Adrenal gland (tissue), 12 donors: Measurements from ENCODE around the gene RGS14. TPM values are rescaled to one million over a fixed set of nuclear protein-coding genes. Genes with fewer than 3 reads are reported as not detected.

ENCODE experiments used
- DNase-seq, 7 donors: peaks; one replicate each; pipeline ENCODE4 v3.0.0-alpha.2; 2019 to 2020
- H3K27ac ChIP-seq, 5 donors: fragments of 200-600 bp; sonication (generic) in 4 of 5; 1 replicate in 3 of 5; 2 replicates in 2 of 5; pipeline versions ENCODE4 v1.5.1 to v1.8.0; 2016 to 2020; ENCODE audit warnings: mild to moderate bottlenecking in 1 of 5
- H3K27me3 ChIP-seq: fragments of 200-600 bp; 2 replicates; pipeline ENCODE4 v1.8.0; 2021
- H3K36me3 ChIP-seq, 2 donors: fragments of 200-600 bp; replicated peaks in 1 of 2; 1 replicate in 1 of 2; 2 replicates in 1 of 2; pipeline versions ENCODE4 v1.5.1 to v1.8.0; 2018 to 2022
- H3K4me1 ChIP-seq, 2 donors: fragments of 200-600 bp; replicated peaks in 1 of 2; 1 replicate in 1 of 2; 2 replicates in 1 of 2; pipeline versions ENCODE4 v1.5.1 to v1.8.0; 2018 to 2021
- H3K4me3 ChIP-seq, 4 donors: fragments of 200-600 bp; sonication (generic) in 3 of 4; one replicate each; pipeline ENCODE4 v1.5.1; 2016 to 2018
- H3K9me3 ChIP-seq, 3 donors: fragments of 200-600 bp; sonication (generic) in 1 of 3; replicated peaks in 1 of 3; 1 replicate in 2 of 3; 2 replicates in 1 of 3; pipeline versions ENCODE4 v1.5.1 to v1.8.0; 2016 to 2021
- POLR2A ChIP-seq, 2 donors: fragments of 450-650 bp; IDR thresholded peaks; one replicate each; pipeline ENCODE4 v1.6.1; 2017; ENCODE audit warnings: antibody characterized with exemption in 2 of 2, mild to moderate bottlenecking in 2 of 2, moderate library complexity in 1 of 2
- WGBS, 4 donors: extraction: QIAGEN DNeasy Blood & Tissue Kit in 2 of 4; methylation state at CpG; one replicate each; pipeline versions ENCODE4 v1.1.5 to v1.1.7; 2013 to 2017; 5-methylcytosine and 5-hydroxymethylcytosine counted together
- intact Hi-C, 2 donors: fragments of 100-400 bp; cut with DNase I; formaldehyde crosslinking; loops; one replicate each; pipeline versions ENCODE4 v1.14.1 to v1.15.0; 2022 to 2023
- polyA plus RNA-seq, 3 donors: library from polyadenylated mRNA; stranded (reverse); fragments of 200-250 nt in 2 of 3; fragments of 350-450 nt in 1 of 3; fragmentation: Illumina TruSeq in 1 of 3; extraction: RNeasy Lipid Tissue Mini Kit (QIAGEN cat#74804) in 1 of 3; gene quantifications; one replicate each; pipeline ENCODE4 v1.2.3, GENCODE V29; 2013 to 2014
- total RNA-seq, 9 donors: library from RNA; depleted of rRNA in 4 of 9; stranded (reverse); fragments of >200 nt in 4 of 9; fragments of 120-200 nt in 1 of 9; fragmentation: NEBNext Ultra II Directional in 1 of 9; extraction: Animal tissue kit (Norgen Biotek cat#: 25700) in 1 of 9; gene quantifications; one replicate each; pipeline versions ENCODE4 v1.1.0 to v1.2.4, GENCODE V29; 2013 to 2023
- TF ChIP-seq, protein P1 (sequence below), 6 experiments: fragments of 450-650 bp in 4 of 6; fragments of 200-600 bp in 2 of 6; sonication (generic) in 1 of 6; IDR thresholded peaks; 1 replicate in 5 of 6; 2 replicates in 1 of 6; pipeline versions ENCODE4 v1.5.1 to v1.8.0; 2016 to 2021; ENCODE audit warnings: antibody characterized with exemption in 6 of 6, mild to moderate bottlenecking in 2 of 6, moderate library complexity in 1 of 6
- donor health status: healthy with polysubstance abuse.
- donor health status: Bipolar disorder and iron deficiency.
- donor health status: DM: yes; HTN: yes; CAD: no.
- donor health status: DM: no; HTN: no; CAD: no.
- donor health status: DM: no; HTN: no; CAD: no.
- donor health status: DM: yes; HTN: yes; CAD: no.

RGS14 gene
- total and polyA plus RNA-seq, 12 donors = 2.3 to 36.3 (median 15.5) TPM

DNA sequence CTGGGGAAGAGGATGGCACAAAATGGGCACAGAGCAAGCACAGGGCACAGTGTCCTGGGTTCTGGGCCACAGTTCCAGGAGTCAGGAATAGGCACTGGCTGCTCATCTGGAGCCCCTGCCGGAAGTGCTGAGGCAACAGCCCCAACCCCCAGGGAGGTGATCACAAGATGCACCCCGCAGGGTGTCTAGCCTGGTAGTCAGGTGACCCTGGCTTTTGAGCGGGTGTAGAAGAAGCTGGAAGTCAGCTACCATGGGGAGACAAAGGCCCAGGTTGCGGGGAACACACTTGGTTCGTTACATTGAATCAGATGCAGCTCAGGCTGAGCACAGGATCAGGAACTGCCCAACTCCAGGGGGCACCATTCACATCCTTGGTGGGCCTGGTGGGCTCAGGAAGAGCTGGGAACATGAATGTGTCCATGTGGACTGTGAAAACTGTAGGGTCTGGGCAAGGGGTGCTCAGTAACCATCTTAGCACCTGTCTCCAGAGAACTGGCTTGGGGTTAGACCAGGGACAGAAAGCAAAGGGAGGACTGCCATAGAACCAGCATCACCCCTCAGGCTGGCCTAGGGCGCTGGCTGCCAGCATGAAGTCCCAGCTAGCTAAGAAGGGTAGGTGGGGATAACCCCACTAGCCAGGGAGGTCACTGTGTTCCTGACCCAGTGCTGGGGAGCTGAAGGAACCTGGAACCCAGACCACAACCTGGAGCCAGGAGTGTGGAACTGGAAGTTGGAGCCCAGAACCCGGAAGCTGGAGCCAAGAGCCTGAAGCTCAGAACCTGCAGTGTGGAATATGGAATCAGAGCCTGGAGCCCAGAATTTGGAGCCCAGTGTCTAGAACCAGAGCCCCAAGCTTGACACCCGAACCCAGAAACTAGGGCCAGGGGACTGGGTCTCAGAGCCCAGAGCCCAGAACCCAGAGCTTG, 20.4 kb downstream of the RGS14 start:
- Histone ChIP-seq H3K4me3 (no peak overlapping the region), H3K36me3 (no peaks in the 10 kb centered on the region), H3K27me3 (peaks cover 4% of the 10 kb centered on the region), H3K4me1 (no peaks in the 10 kb centered on the region), H3K9me3 (no peaks in the 10 kb centered on the region), H3K27ac (no peak overlapping the region)
- intact Hi-C loops = no loop called here
- 78 to 90% (median 85%) methylated on average over 6 to 8 of the region's 8 CpGs for WGBS, 4 donors
- TF ChIP-seq POLR2A (IDR thresholded peaks at IDR 0.05) = no peak
- TF ChIP-seq, protein P1, sequence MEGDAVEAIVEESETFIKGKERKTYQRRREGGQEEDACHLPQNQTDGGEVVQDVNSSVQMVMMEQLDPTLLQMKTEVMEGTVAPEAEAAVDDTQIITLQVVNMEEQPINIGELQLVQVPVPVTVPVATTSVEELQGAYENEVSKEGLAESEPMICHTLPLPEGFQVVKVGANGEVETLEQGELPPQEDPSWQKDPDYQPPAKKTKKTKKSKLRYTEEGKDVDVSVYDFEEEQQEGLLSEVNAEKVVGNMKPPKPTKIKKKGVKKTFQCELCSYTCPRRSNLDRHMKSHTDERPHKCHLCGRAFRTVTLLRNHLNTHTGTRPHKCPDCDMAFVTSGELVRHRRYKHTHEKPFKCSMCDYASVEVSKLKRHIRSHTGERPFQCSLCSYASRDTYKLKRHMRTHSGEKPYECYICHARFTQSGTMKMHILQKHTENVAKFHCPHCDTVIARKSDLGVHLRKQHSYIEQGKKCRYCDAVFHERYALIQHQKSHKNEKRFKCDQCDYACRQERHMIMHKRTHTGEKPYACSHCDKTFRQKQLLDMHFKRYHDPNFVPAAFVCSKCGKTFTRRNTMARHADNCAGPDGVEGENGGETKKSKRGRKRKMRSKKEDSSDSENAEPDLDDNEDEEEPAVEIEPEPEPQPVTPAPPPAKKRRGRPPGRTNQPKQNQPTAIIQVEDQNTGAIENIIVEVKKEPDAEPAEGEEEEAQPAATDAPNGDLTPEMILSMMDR (IDR thresholded peaks at IDR 0.05) = no peak
- no peak for DNase-seq

DNA sequence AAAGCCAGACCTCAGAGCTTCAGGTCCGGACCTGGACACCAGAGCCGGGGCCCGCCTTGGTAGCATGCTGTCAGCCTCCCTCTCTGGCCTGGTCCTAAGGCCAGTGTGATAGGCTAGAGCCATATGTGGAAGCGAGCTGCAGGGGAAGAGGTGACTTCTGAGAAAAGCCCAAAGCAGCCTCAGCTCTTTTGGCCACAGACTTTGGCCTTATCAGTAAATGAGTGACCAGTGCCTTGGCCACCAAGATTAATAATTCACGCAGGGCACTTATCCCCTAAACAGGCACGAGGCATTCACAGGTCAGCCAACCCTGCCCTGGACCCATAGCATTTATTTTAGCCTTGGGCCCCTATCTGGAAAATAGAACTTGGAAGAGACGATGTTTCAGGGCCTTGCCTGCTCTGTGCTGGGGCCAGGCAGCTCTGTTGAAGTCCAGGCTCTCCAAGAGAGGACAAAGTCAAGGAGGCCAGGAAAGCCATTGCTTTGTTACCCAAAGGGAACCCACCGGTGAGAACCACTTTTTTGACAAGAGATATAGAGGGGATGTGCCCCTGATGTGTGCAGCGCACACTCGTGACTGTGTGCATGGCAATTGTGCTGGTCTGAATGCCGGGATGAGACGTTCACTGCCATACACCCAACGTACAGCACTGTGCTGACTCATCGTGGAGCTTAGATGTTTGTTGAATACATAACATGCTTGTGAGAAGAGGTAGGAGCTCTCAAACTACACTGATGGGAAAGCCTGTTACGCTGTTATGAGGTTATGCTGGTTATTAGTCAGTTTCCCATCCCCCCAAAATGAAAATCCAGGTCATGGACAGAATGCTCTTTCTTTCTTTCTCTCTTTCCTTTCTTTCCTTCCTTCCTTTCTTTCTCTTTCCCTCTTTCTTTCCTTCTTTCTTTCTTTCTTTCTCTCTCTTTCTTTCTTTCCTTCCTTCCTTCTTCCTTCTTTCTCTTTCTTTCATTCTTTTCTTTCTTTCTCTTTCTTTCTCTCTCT, 21.5 kb downstream of the RGS14 start:
- TF ChIP-seq POLR2A (IDR thresholded peaks at IDR 0.05) = no peak
- TF ChIP-seq, protein P1 (IDR thresholded peaks at IDR 0.05) = no peak

DNA sequence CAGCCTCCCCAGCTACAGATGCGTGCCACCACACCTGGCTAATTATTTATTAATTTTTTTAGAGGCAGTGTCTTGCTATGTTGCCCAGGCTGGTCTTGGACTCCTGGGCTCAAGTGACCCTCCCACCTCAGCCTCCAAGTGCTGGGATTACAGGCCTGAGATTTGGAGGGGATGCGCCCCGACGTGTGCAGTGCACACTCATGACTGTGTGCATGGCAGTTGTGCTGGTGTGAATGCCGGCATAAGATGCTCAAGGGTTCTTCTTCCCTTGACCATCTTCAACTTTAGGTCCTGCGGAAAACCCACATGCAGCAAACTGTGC, 23.0 kb downstream of the RGS14 start:
- 77 to 89% (median 87%) methylated on average over 6 of the region's 6 CpGs for WGBS, 4 donors
- DNase-seq = no peak
- Histone ChIP-seq H3K36me3 (no peaks in the 10 kb centered on the region), H3K27me3 (peaks cover 10% of the 10 kb centered on the region), H3K9me3 (no peaks in the 10 kb centered on the region), H3K4me3 (no peak overlapping the region), H3K27ac (no peak overlapping the region), H3K4me1 (no peaks in the 10 kb centered on the region)
- TF ChIP-seq, protein P1 (IDR thresholded peaks at IDR 0.05) = no peak
- intact Hi-C loops = loop anchor here in 1 of 2 donors (10.0 kb wide), 1 partner anchor 66 kb away; the partner anchor contains the start of gene MXD3

More for the DNA sequence above, 21.5 kb downstream of the RGS14 start:
- DNase-seq = no peak
- intact Hi-C loops = no loop called here
- no peaks in the 10 kb centered on the region for H3K9me3 ChIP-seq
- H3K4me1 ChIP-seq = no peaks in the 10 kb centered on the region
- H3K27ac ChIP-seq = no peak overlapping the region
- no peaks in the 10 kb centered on the region for H3K36me3 ChIP-seq
- no peak overlapping the region for H3K4me3 ChIP-seq
- WGBS, 4 donors = 77 to 91% (median 82%) methylated on average over 9 to 15 of the region's 15 CpGs
- peaks cover 10% of the 10 kb centered on the region for H3K27me3 ChIP-seq
